ENCODE data around the gene HDAC4.

DNA sequence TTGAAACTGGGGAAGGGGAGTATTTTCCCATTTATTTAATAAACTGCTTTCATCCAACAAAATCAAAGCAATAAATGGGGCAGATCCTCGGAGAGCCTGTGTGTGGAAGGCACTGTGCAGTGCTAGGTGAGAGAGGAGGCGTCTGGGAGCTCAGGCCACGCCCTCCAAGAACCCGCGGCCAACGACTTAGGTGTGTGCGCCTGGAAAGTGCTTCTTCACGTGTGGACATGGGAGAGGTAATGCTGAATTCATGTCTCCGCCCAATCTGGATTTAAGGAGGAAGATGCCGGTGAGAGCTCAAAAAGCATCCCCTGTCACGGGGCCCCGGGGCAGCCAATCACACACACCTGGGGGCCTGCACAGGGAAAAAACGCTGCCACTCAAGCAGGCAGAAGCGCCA, 77.4 kb downstream of the HDAC4 start:
- TF ChIP-seq RAD21 (IDR thresholded peaks at IDR 0.05; ENCODE audit: low read depth) (no peak), YY1 (IDR thresholded peaks at IDR 0.05; ENCODE audit: low read depth) (no peak), ZBTB7A (IDR thresholded peaks at IDR 0.05; ENCODE audit: low read depth) (no peak), TAF1 (IDR thresholded peaks at IDR 0.05; ENCODE audit: low read depth) (no peak), EGR1 (IDR thresholded peaks at IDR 0.05) (no peak), EP300 (IDR thresholded peaks at IDR 0.05; ENCODE audit: borderline replicate concordance) (no peak), CREB1 (IDR thresholded peaks at IDR 0.05; ENCODE audit: low read depth) (no peak)
- TF ChIP-seq, protein P1, sequence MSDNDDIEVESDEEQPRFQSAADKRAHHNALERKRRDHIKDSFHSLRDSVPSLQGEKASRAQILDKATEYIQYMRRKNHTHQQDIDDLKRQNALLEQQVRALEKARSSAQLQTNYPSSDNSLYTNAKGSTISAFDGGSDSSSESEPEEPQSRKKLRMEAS (IDR thresholded peaks at IDR 0.05): no peak
- TF ChIP-seq, protein P2, sequence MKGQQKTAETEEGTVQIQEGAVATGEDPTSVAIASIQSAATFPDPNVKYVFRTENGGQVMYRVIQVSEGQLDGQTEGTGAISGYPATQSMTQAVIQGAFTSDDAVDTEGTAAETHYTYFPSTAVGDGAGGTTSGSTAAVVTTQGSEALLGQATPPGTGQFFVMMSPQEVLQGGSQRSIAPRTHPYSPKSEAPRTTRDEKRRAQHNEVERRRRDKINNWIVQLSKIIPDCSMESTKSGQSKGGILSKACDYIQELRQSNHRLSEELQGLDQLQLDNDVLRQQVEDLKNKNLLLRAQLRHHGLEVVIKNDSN (IDR thresholded peaks at IDR 0.05): no peak
- TF ChIP-seq, protein P3, sequence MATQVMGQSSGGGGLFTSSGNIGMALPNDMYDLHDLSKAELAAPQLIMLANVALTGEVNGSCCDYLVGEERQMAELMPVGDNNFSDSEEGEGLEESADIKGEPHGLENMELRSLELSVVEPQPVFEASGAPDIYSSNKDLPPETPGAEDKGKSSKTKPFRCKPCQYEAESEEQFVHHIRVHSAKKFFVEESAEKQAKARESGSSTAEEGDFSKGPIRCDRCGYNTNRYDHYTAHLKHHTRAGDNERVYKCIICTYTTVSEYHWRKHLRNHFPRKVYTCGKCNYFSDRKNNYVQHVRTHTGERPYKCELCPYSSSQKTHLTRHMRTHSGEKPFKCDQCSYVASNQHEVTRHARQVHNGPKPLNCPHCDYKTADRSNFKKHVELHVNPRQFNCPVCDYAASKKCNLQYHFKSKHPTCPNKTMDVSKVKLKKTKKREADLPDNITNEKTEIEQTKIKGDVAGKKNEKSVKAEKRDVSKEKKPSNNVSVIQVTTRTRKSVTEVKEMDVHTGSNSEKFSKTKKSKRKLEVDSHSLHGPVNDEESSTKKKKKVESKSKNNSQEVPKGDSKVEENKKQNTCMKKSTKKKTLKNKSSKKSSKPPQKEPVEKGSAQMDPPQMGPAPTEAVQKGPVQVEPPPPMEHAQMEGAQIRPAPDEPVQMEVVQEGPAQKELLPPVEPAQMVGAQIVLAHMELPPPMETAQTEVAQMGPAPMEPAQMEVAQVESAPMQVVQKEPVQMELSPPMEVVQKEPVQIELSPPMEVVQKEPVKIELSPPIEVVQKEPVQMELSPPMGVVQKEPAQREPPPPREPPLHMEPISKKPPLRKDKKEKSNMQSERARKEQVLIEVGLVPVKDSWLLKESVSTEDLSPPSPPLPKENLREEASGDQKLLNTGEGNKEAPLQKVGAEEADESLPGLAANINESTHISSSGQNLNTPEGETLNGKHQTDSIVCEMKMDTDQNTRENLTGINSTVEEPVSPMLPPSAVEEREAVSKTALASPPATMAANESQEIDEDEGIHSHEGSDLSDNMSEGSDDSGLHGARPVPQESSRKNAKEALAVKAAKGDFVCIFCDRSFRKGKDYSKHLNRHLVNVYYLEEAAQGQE (IDR thresholded peaks at IDR 0.05; ENCODE audit: low read depth): no peak

Data from Ishikawa (cell line).